K562 (cell line): ENCODE measurements around the gene PNMA3. TPM values are rescaled to one million over a fixed set of nuclear protein-coding genes. Genes with fewer than 3 reads are reported as not detected.
"Not testable (repeated sequence)": the region's sequence is repeated elsewhere in the genome, so short reads cannot be mapped to it uniquely, and the experiment has no call there.

Source experiments
- ATAC-seq: fragments of 200-7000 bp; cut with Tn5 transposase; 3 replicates; pipeline ENCODE4 v1.9.1; 2020; ENCODE audit warnings: moderate library complexity
- BruUV-seq: library from RNA; stranded (reverse); fragments of 400-500 nt; replicated peaks from 2 replicates; lab custom pipeline; 2021; lab: Mats Ljungman, UMichigan
- CTCF ChIA-PET: fragments of 300-600 bp; formaldehyde crosslinking; extraction: SDS; loops from one replicate; lab custom pipeline; 2021; ENCODE audit warnings: low intra/inter-chr PET ratio; lab: Yijun Ruan, JAX
- POLR2A ChIA-PET: fragments of 300-600, 350-650 bp; sonication (Branson Sonifier 250); formaldehyde crosslinking; extraction: SDS; loops from one replicate; lab custom pipeline; 2021; ENCODE audit warnings: antibody characterized with exemption, inconsistent platforms; lab: Yijun Ruan, JAX
- DNase-seq, 4 experiments: peaks; one replicate each; pipeline versions ENCODE4 v3.0.0 to v3.0.0-alpha.2; 2011 to 2018; ENCODE audit warnings: low spot score in 3 of 4, mixed read lengths in 3 of 4; ENCODE audit errors: extremely low read depth in 1 of 4
- FAIRE-seq: peaks from 2 replicates; lab custom pipeline; 2011; peaks lifted over from hg19 to GRCh38; lab: Jason Lieb, UNC
- H2AFZ ChIP-seq: 2 replicates; pipeline ENCODE4 v1.6.0; 2011; ENCODE audit warnings: low read depth, low read length, control low read depth, inconsistent platforms
- H3K27ac ChIP-seq: fragments of 200-600 bp; 3 replicates; pipeline ENCODE4 v1.8.0; 2011; ENCODE audit warnings: low read depth, mild to moderate bottlenecking, control low read depth, inconsistent platforms, low read length, moderate library complexity, mixed read lengths; ENCODE audit errors: extremely low read depth
- H3K27me3 ChIP-seq, 2 experiments: fragments of 300-600 bp in 1 of 2; 2 replicates in 1 of 2; 3 replicates in 1 of 2; pipeline versions ENCODE4 v1.6.0 to v1.8.0; 2011; ENCODE audit warnings: inconsistent platforms in 2 of 2, low read length in 2 of 2, mild to moderate bottlenecking in 1 of 2, mixed read lengths in 1 of 2, moderate library complexity in 1 of 2; ENCODE audit not compliant: control insufficient read depth in 2 of 2, insufficient read depth in 2 of 2
- H3K36me3 ChIP-seq: fragments of 300-600 bp; 3 replicates; pipeline ENCODE4 v1.8.0; 2011; ENCODE audit warnings: mild to moderate bottlenecking, low read length, inconsistent platforms; ENCODE audit not compliant: control insufficient read depth, insufficient read depth
- H3K4me1 ChIP-seq, 2 experiments: fragments of 200-600 bp in 1 of 2; replicated peaks in 1 of 2; 2 replicates in 1 of 2; 3 replicates in 1 of 2; pipeline versions ENCODE4 v1.5.1 to v1.8.0; 2011; ENCODE audit warnings: inconsistent platforms in 2 of 2, low read length in 2 of 2, mild to moderate bottlenecking in 1 of 2, mixed read lengths in 1 of 2, moderate library complexity in 1 of 2; ENCODE audit not compliant: control insufficient read depth in 2 of 2, insufficient read depth in 2 of 2
- H3K4me2 ChIP-seq: 2 replicates; pipeline ENCODE4 v1.6.1; 2011; ENCODE audit warnings: low read length, control low read depth, inconsistent platforms, mixed read lengths; ENCODE audit not compliant: insufficient read depth
- H3K4me3 ChIP-seq: fragments of 200-600 bp; sonication (generic), shearing (Covaris generic); 2 replicates; pipeline ENCODE4 v1.5.1; 2016; ENCODE audit warnings: control low read depth, inconsistent platforms
- H3K79me2 ChIP-seq: fragments of 200-600 bp; 3 replicates; pipeline ENCODE4 v1.8.0; 2011; ENCODE audit warnings: low read length, inconsistent platforms; ENCODE audit not compliant: control insufficient read depth, insufficient read depth
- H3K9ac ChIP-seq, 2 experiments: 2 replicates each; pipeline versions ENCODE4 v1.6.0 to v1.6.1; 2011; ENCODE audit warnings: low read depth in 2 of 2, low read length in 2 of 2, control low read depth in 1 of 2, inconsistent platforms in 1 of 2, mild to moderate bottlenecking in 1 of 2, mixed read lengths in 1 of 2; ENCODE audit not compliant: insufficient read depth in 1 of 2
- H3K9me1 ChIP-seq: one replicate; pipeline ENCODE4 v1.6.0; 2011; ENCODE audit warnings: inconsistent platforms, mild to moderate bottlenecking, low read length, moderate library complexity; ENCODE audit not compliant: control insufficient read depth, insufficient read depth
- H3K9me3 ChIP-seq: replicated peaks from 2 replicates; pipeline ENCODE4 v1.5.1; 2011; ENCODE audit warnings: low read depth, low read length, inconsistent platforms; ENCODE audit not compliant: control insufficient read depth, insufficient read depth
- H4K20me1 ChIP-seq: replicated peaks from 2 replicates; pipeline ENCODE4 v1.6.1; 2011; ENCODE audit warnings: low read length, inconsistent platforms, mixed read lengths; ENCODE audit not compliant: control insufficient read depth, insufficient read depth
- WGBS: fragments of 100-300 bp; shearing (Covaris generic); methylation state at CpG from one replicate; pipeline ENCODE4 v1.1.6; 2016; ENCODE audit warnings: low coverage, mixed read lengths; ENCODE audit not compliant: insufficient coverage; ENCODE audit errors: missing lambda C conversion rate; 5-methylcytosine and 5-hydroxymethylcytosine counted together
- in situ Hi-C: fragments of 300-500 bp; cut with MboI; formaldehyde crosslinking; loops from 4 replicates; pipeline ENCODE4 v1.15.0; 2018; ENCODE audit warnings: inconsistent platforms, mixed read lengths
- intact Hi-C: fragments of 100-400 bp; cut with micrococcal nuclease; formaldehyde crosslinking; loops from 2 replicates; pipeline ENCODE4 v1.14.2; 2022
- polyA plus RNA-seq, 8 experiments: library from polyadenylated mRNA; depleted of rRNA in 4 of 8; stranded (reverse) in 5 of 8; unstranded in 3 of 8; fragments of >200 nt; fragmentation: Nextera tagmentation in 2 of 8; fragmentation: Illumina TruSeq in 1 of 8; extraction: Ambion mirVana in 2 of 8; extraction: Trizol in 1 of 8; gene quantifications; 2 replicates each; pipeline versions ENCODE4 v1.2.1 to v1.2.3, GENCODE V29; 2011 to 2014; ENCODE audit warnings: inconsistent platforms in 1 of 8, missing spikeins in 1 of 8
- total RNA-seq, 7 experiments: library from RNA; depleted of rRNA in 6 of 7; stranded (reverse); fragments of >200 nt in 6 of 7; fragmentation: Illumina TruSeq in 2 of 7; extraction: Trizol in 2 of 7; gene quantifications; 2 replicates each; pipeline versions ENCODE4 v1.2.1 to v1.2.3, GENCODE V29; 2011 to 2021; ENCODE audit warnings: low replicate concordance in 1 of 7
- TF ChIP-seq, protein P1 (sequence below): fragments of 250-450 bp; sonication (Bioruptor Pico); IDR thresholded peaks from 2 replicates; pipeline ENCODE4 v1.4.0; 2020; ENCODE audit warnings: mild to moderate bottlenecking

Gene PNMA3
- total and polyA plus RNA-seq, 9 of the 15 experiments (the other 6 are each of a cell fraction or from before 2014, with no cell fraction given): 0.01 to 1.5 (median 0.95) TPM; not detected in 1

DNA sequence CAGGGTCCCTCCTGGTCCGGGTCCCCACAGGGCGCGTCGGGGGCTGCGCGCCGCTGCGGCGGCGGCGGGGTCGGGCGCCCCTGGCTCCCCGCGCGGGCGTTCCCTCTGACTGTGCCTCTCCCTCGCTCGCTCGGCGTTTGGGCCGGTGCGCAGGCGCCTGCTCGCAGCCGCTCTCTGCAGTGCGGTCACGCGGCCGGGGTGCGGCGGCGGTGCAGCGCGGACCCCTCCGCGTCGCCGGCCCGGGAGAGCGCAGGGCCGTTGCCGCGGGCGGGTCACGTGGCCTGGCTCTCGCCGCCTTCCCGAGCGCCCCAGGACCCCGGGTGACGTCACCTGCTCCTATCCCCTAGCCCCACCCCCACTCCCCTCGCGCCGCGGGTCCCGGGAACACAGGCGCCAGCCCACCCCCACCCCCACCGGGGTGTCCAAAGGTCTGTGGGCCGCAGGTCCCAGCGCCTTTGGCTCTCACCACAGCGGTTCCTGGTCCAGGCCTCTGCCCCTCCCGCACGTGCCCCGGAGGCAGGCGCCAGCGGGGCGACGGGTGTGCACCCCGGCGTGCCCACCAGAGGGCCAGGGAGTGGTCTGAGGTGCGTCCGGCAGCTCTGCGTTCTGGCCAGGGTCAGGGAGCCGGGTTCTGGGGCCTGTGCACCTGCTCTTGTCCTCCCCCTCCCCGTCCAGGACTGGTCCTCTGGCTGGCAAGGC is 21.3 kb downstream of the PNMA3 start:
- H3K9me3 ChIP-seq, in situ Hi-C loops: not testable (repeated sequence)
- no CpG with 5 or more reads among the region's 76 CpGs for WGBS

DNA sequence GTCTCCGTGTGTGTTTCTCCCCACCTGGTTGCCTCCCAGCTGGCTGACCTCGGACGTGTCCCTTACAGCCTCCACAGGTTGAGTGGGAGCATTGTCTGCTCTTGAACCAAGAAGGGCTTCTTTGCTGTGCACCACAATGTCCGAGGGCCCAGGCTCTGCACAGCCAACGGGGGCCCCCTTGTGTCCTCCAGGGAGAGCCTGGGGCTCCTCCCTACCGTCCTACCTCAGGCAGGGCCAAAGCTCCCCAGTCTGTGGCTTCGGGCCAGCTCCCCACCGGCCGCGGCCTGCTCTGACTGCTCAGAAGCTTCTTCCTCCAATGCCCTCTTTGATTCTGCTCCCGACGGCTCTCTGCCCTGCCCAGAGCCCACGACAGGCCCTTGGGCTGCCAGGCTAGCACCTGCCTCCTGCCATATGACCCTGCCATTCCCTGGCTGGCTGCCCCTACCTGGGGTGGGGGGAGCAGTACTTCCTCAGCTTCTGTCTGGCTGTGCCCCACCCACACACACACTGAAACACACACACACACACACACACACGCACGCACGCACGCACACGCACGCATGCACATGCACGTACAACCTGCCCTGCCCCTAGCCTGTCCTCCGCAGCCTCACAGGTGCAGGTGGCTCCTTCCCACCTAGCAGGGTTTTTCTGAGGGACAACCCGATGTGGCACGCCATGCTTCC is 27.1 kb downstream of the PNMA3 start:
- H4K20me1 ChIP-seq, FAIRE-seq, H3K9me3 ChIP-seq, intact Hi-C loops, H3K4me2 ChIP-seq, H3K9ac ChIP-seq, H3K27ac ChIP-seq, H3K4me1 ChIP-seq, H2AFZ ChIP-seq, H3K4me3 ChIP-seq, DNase-seq, H3K79me2 ChIP-seq, BruUV-seq, H3K9me1 ChIP-seq, CTCF ChIA-PET, in situ Hi-C loops, H3K36me3 ChIP-seq, POLR2A ChIA-PET: not testable (repeated sequence)
- TF ChIP-seq, protein P1, sequence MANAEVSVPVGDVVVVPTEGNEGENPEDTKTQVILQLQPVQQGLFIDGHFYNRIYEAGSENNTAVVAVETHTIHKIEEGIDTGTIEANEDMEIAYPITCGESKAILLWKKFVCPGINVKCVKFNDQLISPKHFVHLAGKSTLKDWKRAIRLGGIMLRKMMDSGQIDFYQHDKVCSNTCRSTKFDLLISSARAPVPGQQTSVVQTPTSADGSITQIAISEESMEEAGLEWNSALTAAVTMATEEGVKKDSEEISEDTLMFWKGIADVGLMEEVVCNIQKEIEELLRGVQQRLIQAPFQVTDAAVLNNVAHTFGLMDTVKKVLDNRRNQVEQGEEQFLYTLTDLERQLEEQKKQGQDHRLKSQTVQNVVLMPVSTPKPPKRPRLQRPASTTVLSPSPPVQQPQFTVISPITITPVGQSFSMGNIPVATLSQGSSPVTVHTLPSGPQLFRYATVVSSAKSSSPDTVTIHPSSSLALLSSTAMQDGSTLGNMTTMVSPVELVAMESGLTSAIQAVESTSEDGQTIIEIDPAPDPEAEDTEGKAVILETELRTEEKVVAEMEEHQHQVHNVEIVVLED: peak; percentile 76
- WGBS: 27% methylated on average over 5 of the region's 23 CpGs
- H3K27me3 ChIP-seq: peaks cover 0 to 12% of the 10 kb centered on the region in 2 experiments; a peak in 1 of 5 replicates
- ATAC-seq: peak; percentile 90

More for the DNA sequence above, 21.3 kb downstream of the PNMA3 start:
- peak; percentile 93 for ATAC-seq
- H4K20me1 ChIP-seq, H3K79me2 ChIP-seq, H3K4me3 ChIP-seq, DNase-seq, FAIRE-seq, H2AFZ ChIP-seq, H3K9ac ChIP-seq, H3K27ac ChIP-seq, H3K4me2 ChIP-seq, H3K9me1 ChIP-seq, BruUV-seq, H3K36me3 ChIP-seq, intact Hi-C loops, CTCF ChIA-PET, POLR2A ChIA-PET, H3K27me3 ChIP-seq: not testable (repeated sequence)
- peaks cover 0 to 12% of the 10 kb centered on the region in 2 experiments; a peak in 2 of 5 replicates for H3K4me1 ChIP-seq
